Stimulated activated CD8-positive, alpha-beta memory T cell treated with anti-CD3 and anti-CD28 coated beads, Interleukin-2, amount 100 ng/mL, for 1 hour (primary cell): ENCODE results near the gene SPSB2.

Source experiments
- DNase-seq, 2 donors: peaks; one replicate each; pipeline ENCODE4 v3.0.0-alpha.2; 2020; ENCODE audit warnings: low read depth in 2 of 2

Gene SPSB2

GRCh38 chr12:6851153-6851920, 21.8 kb downstream of the SPSB2 start, which contains the start of gene CDCA3:
Gene CDCA3 (minus strand): TSS chr12:6851286. CDS start chr12:6850952, 334 bp downstream.
- peak; percentile 75 to 82 for DNase-seq

DNA sequence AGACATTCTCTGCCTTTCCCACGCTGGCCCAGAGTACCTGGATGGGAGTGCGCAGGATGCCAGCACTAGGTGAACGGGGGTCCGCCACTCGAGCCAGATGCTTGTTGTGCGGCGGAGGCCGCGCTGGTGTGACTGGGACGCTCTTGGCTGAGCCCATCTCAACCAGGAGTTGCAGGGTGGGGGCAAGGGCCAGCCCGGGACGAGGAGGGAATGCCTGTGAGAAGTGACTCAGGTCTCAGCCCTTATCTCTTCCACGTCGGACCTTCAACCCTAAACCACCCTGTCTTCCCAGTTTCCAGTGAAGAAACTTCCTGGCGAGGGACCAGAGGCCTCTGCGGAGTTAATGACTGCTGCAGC, 22.3 kb downstream of the SPSB2 start:
- DNase-seq: no peak

GRCh38 chr12:6849976-6850560, 23.0 kb downstream of the SPSB2 start:
- no peak for DNase-seq

GRCh38 chr12:6849427-6849826, 23.7 kb downstream of the SPSB2 start:
- no peak for DNase-seq

GRCh38 chr12:6847676-6848075, 25.4 kb downstream of the SPSB2 start:
- no peak for DNase-seq

DNA sequence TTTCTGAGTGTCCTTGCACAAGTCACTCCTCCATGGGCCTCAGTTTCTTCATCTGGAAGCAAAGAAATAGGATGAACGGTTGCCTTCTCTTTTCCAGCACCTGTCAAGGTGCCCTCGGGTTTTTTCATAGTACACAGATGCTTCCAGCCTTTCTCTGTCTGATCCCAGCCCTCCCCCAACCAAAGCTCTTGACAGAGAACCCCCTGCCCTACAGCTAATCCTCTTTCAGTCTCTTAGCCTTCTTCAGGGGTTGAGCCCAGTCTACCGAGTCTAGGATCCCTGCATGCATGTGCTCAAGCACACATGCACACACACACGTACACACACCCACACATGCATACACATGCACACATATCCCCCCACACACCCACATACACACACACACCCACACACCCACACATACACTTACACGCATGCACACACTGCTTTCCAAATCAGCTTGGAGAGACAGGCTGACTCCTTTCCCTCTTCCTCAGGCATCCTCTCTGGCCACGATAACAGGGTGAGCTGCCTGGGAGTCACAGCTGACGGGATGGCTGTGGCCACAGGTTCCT, 26.7 kb downstream of the SPSB2 start:
- DNase-seq: no peak

DNA sequence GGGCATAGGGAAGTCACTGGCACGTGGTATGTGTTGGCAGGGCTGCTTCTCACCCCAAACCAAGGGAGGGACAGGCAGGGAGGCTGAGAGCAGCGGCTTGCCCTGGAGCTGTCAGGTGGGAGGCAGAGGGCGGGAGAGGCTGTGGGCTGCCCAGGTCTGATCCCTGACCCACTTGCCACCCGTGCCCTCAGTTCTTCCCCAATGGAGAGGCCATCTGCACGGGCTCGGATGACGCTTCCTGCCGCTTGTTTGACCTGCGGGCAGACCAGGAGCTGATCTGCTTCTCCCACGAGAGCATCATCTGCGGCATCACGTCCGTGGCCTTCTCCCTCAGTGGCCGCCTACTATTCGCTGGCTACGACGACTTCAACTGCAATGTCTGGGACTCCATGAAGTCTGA, 27.7 kb downstream of the SPSB2 start:
- no peak for DNase-seq

DNA sequence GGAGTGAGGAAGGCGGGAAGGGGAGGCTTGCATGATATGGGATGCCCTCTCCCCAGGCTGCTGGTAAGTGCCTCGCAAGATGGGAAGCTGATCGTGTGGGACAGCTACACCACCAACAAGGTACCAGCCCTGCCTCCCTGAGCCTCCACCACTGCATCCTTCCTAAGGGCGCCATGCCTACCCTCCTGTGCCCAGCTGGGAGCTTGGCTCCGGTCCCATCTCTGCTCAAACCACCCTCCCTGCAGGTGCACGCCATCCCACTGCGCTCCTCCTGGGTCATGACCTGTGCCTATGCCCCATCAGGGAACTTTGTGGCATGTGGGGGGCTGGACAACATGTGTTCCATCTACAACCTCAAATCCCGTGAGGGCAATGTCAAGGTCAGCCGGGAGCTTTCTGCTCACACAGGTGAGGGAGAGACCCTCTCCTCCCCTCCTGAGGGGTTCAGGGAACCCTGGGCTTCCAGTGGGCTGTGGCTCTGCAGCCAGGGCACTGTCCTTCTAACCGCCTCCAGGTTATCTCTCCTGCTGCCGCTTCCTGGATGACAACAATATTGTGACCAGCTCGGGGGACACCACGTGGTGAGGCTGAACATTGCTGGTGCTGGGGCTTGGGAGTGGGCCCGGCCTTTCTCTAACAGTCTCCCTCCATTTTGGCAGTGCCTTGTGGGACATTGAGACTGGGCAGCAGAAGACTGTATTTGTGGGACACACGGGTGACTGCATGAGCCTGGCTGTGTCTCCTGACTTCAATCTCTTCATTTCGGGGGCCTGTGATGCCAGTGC, 29.8 kb downstream of the SPSB2 start:
- no peak for DNase-seq

GRCh38 chr12:6842075-6842474, 31.0 kb downstream of the SPSB2 start:
- DNase-seq: no peak

DNA sequence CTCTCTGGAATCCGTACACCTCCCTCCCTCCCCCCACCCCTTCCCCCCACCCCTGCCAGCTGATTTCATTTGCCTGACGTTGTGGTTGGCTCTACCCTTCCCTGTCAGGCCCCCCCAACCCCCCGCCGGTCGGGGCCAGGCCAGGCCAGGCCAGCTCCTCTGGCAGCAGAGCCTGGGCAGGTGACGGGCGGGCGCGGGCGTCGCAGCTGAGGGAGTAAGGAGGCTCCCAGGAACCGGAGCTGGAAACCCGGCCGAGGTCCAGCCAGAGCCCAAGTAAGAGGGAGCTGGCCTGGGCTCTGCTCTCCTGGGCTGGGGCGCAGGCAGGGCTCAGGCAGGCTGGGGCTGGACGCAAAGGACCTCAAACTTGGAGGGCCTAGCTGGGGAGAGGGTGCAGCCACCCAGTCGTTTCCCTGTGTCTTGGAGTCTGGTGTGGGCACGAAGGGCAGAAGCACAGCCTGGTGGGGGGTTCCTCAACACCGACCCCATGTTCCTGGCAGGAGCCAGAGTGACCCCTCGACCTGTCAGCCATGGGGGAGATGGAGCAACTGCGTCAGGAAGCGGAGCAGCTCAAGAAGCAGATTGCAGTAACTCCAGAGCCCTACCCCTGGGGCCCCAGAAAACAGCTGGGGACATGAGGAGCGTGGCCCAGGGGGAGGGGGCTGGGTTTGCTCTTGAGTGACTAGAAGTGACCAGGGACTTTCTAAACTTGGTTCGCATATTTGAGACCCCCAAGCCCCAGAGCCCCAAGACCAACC, 32.2 kb downstream of the SPSB2 start, which contains the start of gene GNB3:
TSS of gene GNB3 (plus strand) at position 165 of the 755 bp plus-strand sequence. CDS start at position 528, 363 bp downstream.
- DNase-seq: no peak

DNA sequence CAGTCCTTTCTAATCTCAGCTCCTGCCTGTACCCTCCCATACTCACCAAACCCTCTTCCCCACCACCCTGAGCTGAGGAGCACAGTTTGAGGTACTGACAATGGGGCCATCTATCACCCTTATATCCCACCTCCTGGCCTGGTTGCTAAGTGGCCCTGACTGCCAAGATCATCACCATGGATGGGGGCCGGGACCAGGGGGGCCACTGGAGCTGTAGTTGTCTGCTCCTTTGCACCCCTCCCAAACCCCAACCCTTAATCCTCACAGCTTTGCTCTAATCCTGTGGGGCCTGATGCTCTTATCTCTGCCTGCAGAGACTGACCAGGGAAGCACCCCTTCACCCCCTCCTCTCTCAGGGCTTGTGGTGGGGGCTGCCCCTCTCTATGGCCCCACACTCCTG, 32.8 kb downstream of the SPSB2 start:
- no peak for DNase-seq

DNA sequence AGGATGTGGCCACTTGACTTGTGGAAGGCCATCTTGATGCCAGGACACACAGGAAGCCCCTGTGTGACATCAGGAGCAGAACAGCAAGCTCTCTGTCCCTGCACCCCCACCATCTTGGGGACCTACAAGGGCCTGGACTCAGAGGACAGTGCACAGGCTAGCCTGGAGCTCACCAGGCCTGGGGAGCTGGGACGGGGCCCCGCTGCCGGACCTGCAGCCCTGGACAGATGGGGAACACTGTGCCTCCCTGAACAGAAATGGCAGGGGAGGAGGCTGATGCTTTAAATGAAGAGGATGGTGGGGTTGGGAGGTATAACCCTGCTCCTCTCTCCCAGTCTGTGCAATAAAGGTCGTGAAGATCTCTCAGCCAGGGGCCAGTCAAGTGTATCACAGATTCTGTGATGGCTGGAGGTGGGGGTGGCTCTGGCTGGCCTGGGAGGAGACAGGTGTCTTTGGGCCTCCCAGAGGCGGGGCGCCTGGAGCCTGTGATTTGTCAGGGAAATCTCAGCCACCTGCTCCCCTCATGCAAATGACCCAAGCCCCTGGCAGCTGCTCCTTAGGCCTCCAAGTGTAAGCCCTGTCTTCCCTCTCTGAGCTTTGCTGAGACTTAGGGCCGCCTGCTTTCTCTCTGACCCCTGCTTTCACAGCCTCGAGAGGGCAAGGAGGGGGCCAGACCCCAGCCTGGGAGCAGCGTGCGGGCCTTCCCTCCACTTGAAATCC, 33.5 kb downstream of the SPSB2 start:
- DNase-seq: no peak

GRCh38 chr12:6838854-6839253, 34.2 kb downstream of the SPSB2 start:
- DNase-seq: no peak

DNA sequence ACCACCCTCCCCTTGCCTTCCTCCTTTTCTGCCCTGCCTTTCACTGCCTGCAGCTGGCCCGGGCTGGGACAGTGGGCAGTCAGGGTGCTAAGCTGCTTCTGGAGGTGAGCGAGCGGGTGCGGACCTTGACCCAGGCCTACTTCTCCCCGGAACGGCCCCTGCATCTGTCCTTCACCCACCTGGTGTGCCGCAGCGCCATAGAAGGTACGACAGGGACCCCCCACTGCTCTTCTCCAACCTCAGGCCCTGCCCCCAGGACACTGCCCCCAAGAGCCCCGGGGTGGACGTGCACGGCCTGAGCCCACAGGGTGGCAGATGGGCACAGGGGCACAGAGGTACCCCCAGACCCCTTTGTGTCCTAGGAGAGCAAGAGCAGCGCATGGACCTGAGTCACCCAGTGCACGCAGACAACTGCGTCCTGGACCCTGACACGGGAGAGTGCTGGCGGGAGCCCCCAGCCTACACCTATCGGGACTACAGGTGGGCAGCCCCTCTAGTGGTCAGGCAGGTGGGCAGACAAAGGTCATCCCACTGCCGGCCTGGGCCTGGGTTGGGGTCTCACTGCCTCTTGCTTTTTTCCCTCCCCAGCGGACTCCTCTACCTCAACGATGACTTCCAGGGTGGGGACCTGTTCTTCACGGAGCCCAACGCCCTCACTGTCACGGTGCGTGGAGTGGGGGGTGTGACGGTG, 35.6 kb downstream of the SPSB2 start:
- DNase-seq: no peak

DNA sequence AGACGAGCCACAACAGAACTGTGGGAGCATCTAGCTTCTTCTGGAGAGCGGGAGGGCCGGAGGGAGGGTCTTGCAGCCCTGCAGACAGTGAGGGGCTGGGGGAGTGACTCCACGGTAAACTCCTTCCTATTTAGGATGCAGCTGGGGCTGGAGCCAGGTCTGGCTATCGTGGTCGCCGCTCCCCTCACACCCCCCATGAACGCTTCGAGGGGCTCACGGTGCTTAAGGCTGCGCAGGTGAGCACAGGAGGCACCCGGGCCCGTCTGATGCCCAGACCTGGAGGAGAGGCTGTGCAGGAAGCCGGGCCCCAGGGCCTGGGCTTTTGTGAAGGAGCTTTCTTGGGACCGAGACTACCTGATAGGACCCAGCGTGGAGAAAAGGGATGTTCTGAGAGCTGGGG, 36.3 kb downstream of the SPSB2 start:
- no peak for DNase-seq

DNA sequence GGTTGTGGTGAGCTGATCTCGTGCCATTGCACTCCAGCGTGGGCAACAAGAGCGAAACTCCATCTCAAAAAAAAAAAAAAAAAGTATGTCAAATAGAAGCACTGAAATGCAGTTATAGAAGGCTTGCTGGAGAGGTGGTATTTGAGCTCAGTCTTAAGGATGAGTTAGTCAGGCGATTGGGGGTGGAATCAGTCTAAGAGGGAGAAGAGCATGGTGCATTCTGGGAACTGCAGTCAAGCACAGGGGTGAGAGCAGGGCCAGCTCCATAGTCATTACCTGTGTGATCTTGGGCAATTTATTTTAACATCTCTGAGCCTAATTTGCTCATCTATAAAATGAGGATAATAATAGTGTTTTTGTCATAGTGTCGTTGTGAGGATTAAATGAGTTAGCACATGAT, 38.2 kb downstream of the SPSB2 start:
- DNase-seq: no peak

DNA sequence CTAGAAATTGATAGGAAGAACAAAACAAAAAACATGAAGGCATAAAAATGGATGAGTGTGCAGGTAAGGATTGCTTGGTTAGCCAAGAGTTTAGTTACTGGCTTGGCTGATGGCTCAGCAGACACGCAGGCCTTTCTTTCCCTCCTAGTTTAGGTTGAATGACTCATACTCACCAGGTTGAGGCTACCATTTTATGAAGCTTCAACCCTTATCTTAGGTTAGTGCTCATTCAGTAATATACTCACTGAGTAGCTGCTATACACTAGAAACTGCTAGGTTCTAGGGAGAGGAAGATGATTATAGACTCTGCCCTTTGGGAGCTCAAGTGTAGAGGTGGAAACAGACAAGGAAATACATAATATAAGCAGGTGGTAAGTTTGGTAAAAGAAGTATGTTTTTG, 38.8 kb downstream of the SPSB2 start:
- no peak for DNase-seq

- DNase-seq: no peak
Observed at GRCh38 chr12:6833189-6833890, 39.8 kb downstream of the SPSB2 start.

- no peak for DNase-seq
Observed at GRCh38 chr12:6832125-6832524, 41.0 kb downstream of the SPSB2 start.
